Endothelial cell of umbilical vein (primary cell): ENCODE data around the gene TRIM23. TPM values are rescaled to one million over a fixed set of nuclear protein-coding genes. Genes with fewer than 3 reads are reported as not detected.

Experiments
- BruUV-seq: library from RNA; stranded (reverse); fragments of 400-500 nt; replicated peaks from 2 replicates; lab custom pipeline; 2021; lab: Mats Ljungman, UMichigan
- CTCF ChIA-PET: fragments of 300-600, 350-600 bp; sonication (Branson Sonifier 250); formaldehyde crosslinking; loops from one replicate; lab custom pipeline; 2021; ENCODE audit warnings: antibody characterized with exemption, inconsistent platforms; lab: Charles Lee
- POLR2A ChIA-PET: fragments of 300-600, 350-600 bp; sonication (Branson Sonifier 250); formaldehyde crosslinking; loops from one replicate; lab custom pipeline; 2021; ENCODE audit warnings: antibody characterized with exemption, inconsistent platforms; lab: Charles Lee
- DNase-seq: peaks from one replicate; pipeline ENCODE4 v3.0.0-alpha.2; 2011; ENCODE audit warnings: low read depth, low spot score
- FAIRE-seq: peaks from 2 replicates; lab custom pipeline; 2011; peaks lifted over from hg19 to GRCh38; lab: Jason Lieb, UNC
- H2AFZ ChIP-seq: 2 replicates; pipeline ENCODE4 v1.6.0; 2012; ENCODE audit warnings: low read depth, low read length, control low read depth, inconsistent platforms
- H3K27ac ChIP-seq: 2 replicates; pipeline ENCODE4 v1.5.1; 2011; ENCODE audit warnings: low read depth, mild to moderate bottlenecking, control low read depth, low read length, moderate library complexity; ENCODE audit not compliant: insufficient read depth
- H3K27me3 ChIP-seq, 2 experiments: 2 replicates each; pipeline versions ENCODE4 v1.6.0 to v1.6.1; 2011; ENCODE audit warnings: low read length in 2 of 2, mixed read lengths in 1 of 2; ENCODE audit not compliant: control insufficient read depth in 2 of 2, insufficient read depth in 2 of 2
- H3K36me3 ChIP-seq, 2 experiments: 2 replicates in 1 of 2; 3 replicates in 1 of 2; pipeline ENCODE4 v1.5.1; 2011; ENCODE audit warnings: low read length in 2 of 2, mild to moderate bottlenecking in 1 of 2, moderate library complexity in 1 of 2; ENCODE audit not compliant: control insufficient read depth in 2 of 2, insufficient read depth in 2 of 2; ENCODE audit errors: extremely low read depth in 1 of 2
- H3K4me1 ChIP-seq: 3 replicates; pipeline ENCODE4 v1.5.1; 2011; ENCODE audit warnings: mild to moderate bottlenecking, low read length; ENCODE audit not compliant: control insufficient read depth, insufficient read depth; ENCODE audit errors: extremely low read depth
- H3K4me2 ChIP-seq: 2 replicates; pipeline ENCODE4 v1.6.1; 2011; ENCODE audit warnings: low read length, control low read depth, mixed read lengths; ENCODE audit not compliant: insufficient read depth
- H3K4me3 ChIP-seq, 3 experiments: fragments of 200-600 bp in 1 of 3; sonication (generic), shearing (Covaris generic) in 1 of 3; replicated peaks in 1 of 3; 2 replicates each; pipeline ENCODE4 v1.5.1; 2011 to 2016; ENCODE audit warnings: control low read depth in 3 of 3, low read length in 3 of 3, mild to moderate bottlenecking in 2 of 3, inconsistent platforms in 1 of 3, low read depth in 1 of 3, moderate library complexity in 1 of 3; ENCODE audit not compliant: insufficient read depth in 1 of 3
- H3K79me2 ChIP-seq: 2 replicates; pipeline ENCODE4 v1.6.0; 2012; ENCODE audit warnings: low read length, inconsistent platforms; ENCODE audit not compliant: control insufficient read depth, insufficient read depth
- H3K9ac ChIP-seq: replicated peaks from 2 replicates; pipeline ENCODE3; 2011; ENCODE audit warnings: low read length, control low read depth; ENCODE audit not compliant: insufficient read depth; ENCODE audit errors: extremely low read depth
- H3K9me1 ChIP-seq: replicated peaks from 3 replicates; pipeline ENCODE4 v1.6.0; 2011; ENCODE audit warnings: mild to moderate bottlenecking, low read length; ENCODE audit not compliant: control insufficient read depth, insufficient read depth; ENCODE audit errors: extremely low read depth
- H3K9me3 ChIP-seq: replicated peaks from 2 replicates; pipeline ENCODE4 v1.5.1; 2012; ENCODE audit warnings: low read length, inconsistent platforms; ENCODE audit not compliant: control insufficient read depth, insufficient read depth
- H4K20me1 ChIP-seq: replicated peaks from 2 replicates; pipeline ENCODE3; 2011; ENCODE audit warnings: mild to moderate bottlenecking, low read length; ENCODE audit not compliant: control insufficient read depth, insufficient read depth; ENCODE audit errors: extremely low read depth
- CTCF ChIP-seq, 2 donors: IDR thresholded peaks; 1 replicate in 1 of 2; 2 replicates in 1 of 2; pipeline ENCODE4 v1.5.1; 2011; ENCODE audit warnings: low read length in 2 of 2, mild to moderate bottlenecking in 2 of 2, moderate library complexity in 2 of 2, control low read depth in 1 of 2, inconsistent platforms in 1 of 2, low read depth in 1 of 2; ENCODE audit not compliant: insufficient read depth in 1 of 2; ENCODE audit errors: extremely low read depth in 1 of 2
- FOS ChIP-seq: IDR thresholded peaks from 2 replicates; pipeline ENCODE4 v1.6.1; 2011; ENCODE audit warnings: mild to moderate bottlenecking, low read length, moderate library complexity, borderline replicate concordance; ENCODE audit not compliant: insufficient read depth
- GATA2 ChIP-seq: IDR thresholded peaks from 2 replicates; pipeline ENCODE4 v1.7.0; 2011; ENCODE audit warnings: low read depth, mild to moderate bottlenecking, moderate library complexity, mixed read lengths, low read length; ENCODE audit not compliant: insufficient read length, insufficient read depth
- JUN ChIP-seq: IDR thresholded peaks from 2 replicates; pipeline ENCODE4 v1.6.1; 2011; ENCODE audit warnings: borderline replicate concordance, low read depth; ENCODE audit not compliant: insufficient read length, insufficient read depth
- MAX ChIP-seq: IDR thresholded peaks from 2 replicates; pipeline ENCODE4 v1.6.1; 2011; ENCODE audit not compliant: insufficient read depth, insufficient read length
- POLR2A ChIP-seq: IDR thresholded peaks from 2 replicates; pipeline ENCODE4 v1.6.1; 2012; ENCODE audit warnings: low read depth, mild to moderate bottlenecking, control low read depth, low read length
- POLR2AphosphoS5 ChIP-seq: IDR thresholded peaks from 2 replicates; pipeline ENCODE4 v1.6.1; 2012; ENCODE audit warnings: low read depth, mild to moderate bottlenecking, control low read depth, low read length, moderate library complexity; ENCODE audit not compliant: insufficient read depth
- dilution Hi-C: fragments of 300-500 bp; cut with MboI; formaldehyde crosslinking; loops from one replicate; pipeline ENCODE4 v1.15.0; 2019; ENCODE audit warnings: low sequenced_read_pairs; ENCODE audit not compliant: extremely low pct_ligation_motif_present
- intact Hi-C: fragments of 100-400 bp; cut with micrococcal nuclease; formaldehyde crosslinking; loops from one replicate; pipeline ENCODE4 v1.10.0; 2022
- polyA plus RNA-seq, 4 experiments: library from polyadenylated mRNA; depleted of rRNA in 3 of 4; stranded (reverse) in 3 of 4; unstranded in 1 of 4; fragments of >200 nt; gene quantifications; 2 replicates each; pipeline versions ENCODE4 v1.2.1 to v1.2.3, GENCODE V29; 2011 to 2012; ENCODE audit warnings: missing spikeins in 1 of 4
- total RNA-seq: library from RNA; stranded (reverse); gene quantifications from 2 replicates; pipeline ENCODE4 v1.2.3, GENCODE V29; 2021

Gene TRIM23
- total and polyA plus RNA-seq, 2 donors (not counting 3 experiments of a cell fraction or from before 2014, with no cell fraction given): 2.2 to 10.6 TPM

GRCh38 chr5:65612298-65612907 is 11.7 kb downstream of the TRIM23 start:
- no peaks in the 10 kb centered on the region for H3K27me3 ChIP-seq
- dilution Hi-C loops: no loop called here
- no peaks in the 10 kb centered on the region for H4K20me1 ChIP-seq
- H3K79me2 ChIP-seq: peaks cover 2% of the 10 kb centered on the region
- BruUV-seq: no TSS peak
- no peaks in the 10 kb centered on the region for H3K9me3 ChIP-seq
- no peak overlapping the region for H3K4me2 ChIP-seq
- ChIA-PET CTCF (interaction anchor here (1.4 kb wide), 1 partner anchor 23 kb away, joined by 3 read pairs; no protein-coding TSS in a partner anchor), POLR2A (no interaction called here)
- H3K36me3 ChIP-seq: peaks cover 6 to 12% of the 10 kb centered on the region in 2 experiments
- H3K27ac ChIP-seq: no peak overlapping the region
- H3K4me1 ChIP-seq: no peaks in the 10 kb centered on the region
- H3K9ac ChIP-seq: no peak overlapping the region
- FAIRE-seq (no peak), DNase-seq (no peak)
- intact Hi-C loops: no loop called here
- H2AFZ ChIP-seq: no peak overlapping the region
- H3K4me3 ChIP-seq: no peak overlapping the region
- TF ChIP-seq POLR2A: no peak
- no peak for TF ChIP-seq FOS
- TF ChIP-seq CTCF (IDR thresholded peaks at IDR 0.05; ENCODE audit: extremely low read depth in 1 of 2, insufficient read depth in 1 of 2, low read depth in 1 of 2, low read length in 2 of 2): no peak
- no peak for TF ChIP-seq MAX
- no peak for TF ChIP-seq GATA2
- no peak for TF ChIP-seq JUN
- no peak for TF ChIP-seq POLR2AphosphoS5
- no peaks in the 10 kb centered on the region for H3K9me1 ChIP-seq
